ENCODE results near the gene TOB2.

Gene TOB2

DNA sequence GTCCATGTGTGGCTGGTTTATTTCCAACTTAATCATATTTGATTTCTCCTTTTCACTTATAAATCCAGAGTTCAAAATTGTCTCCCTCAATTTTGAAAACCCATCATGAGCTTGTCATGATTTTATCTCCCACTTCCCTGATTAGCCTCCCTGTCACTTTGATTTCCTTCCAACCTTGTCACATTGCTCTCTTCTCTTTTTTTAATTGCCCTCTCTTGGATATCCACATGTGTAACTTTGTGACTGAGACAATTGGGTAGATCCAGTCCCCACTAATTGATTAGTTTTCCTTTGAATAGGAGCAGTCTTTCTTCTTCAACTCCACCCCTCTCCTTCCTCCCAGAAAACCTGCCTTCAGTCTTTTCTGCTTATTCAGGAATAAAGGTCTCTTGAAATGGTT is 62.5 kb downstream of the TOB2 start:
- in situ Hi-C loops (cut with MboI; ENCODE audit: low sequenced_read_pairs, unreplicated experiment): no loop called here
- TF ChIP-seq, protein P1, sequence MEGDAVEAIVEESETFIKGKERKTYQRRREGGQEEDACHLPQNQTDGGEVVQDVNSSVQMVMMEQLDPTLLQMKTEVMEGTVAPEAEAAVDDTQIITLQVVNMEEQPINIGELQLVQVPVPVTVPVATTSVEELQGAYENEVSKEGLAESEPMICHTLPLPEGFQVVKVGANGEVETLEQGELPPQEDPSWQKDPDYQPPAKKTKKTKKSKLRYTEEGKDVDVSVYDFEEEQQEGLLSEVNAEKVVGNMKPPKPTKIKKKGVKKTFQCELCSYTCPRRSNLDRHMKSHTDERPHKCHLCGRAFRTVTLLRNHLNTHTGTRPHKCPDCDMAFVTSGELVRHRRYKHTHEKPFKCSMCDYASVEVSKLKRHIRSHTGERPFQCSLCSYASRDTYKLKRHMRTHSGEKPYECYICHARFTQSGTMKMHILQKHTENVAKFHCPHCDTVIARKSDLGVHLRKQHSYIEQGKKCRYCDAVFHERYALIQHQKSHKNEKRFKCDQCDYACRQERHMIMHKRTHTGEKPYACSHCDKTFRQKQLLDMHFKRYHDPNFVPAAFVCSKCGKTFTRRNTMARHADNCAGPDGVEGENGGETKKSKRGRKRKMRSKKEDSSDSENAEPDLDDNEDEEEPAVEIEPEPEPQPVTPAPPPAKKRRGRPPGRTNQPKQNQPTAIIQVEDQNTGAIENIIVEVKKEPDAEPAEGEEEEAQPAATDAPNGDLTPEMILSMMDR (IDR thresholded peaks at IDR 0.05; ENCODE audit: borderline replicate concordance, control extremely low read depth, extremely low read depth, insufficient read depth, missing control alignments): no peak
- no peak for DNase-seq (ENCODE audit: low spot score)

All from GM13976 (cell line).